ENCODE results near the gene PBX3. TPM values are rescaled to one million over a fixed set of nuclear protein-coding genes. Genes with fewer than 3 reads are reported as not detected.

PBX3 gene
- polyA plus RNA-seq, 1 donor (not counting 4 experiments of a cell fraction or from before 2014, with no cell fraction given) = 26.3 TPM

- Histone ChIP-seq H3K9me1 (ENCODE audit: control insufficient read depth, extremely low read depth, insufficient read depth, low read length) (no peaks in the 10 kb centered on the region), H3K4me3 (ENCODE audit: control insufficient read depth in 2 of 3, extremely low read depth in 1 of 3, insufficient read depth in 2 of 3, low read depth in 1 of 3, low read length in 3 of 3) (no peak overlapping the region), H3K27ac (ENCODE audit: control insufficient read depth, insufficient read depth, low read length) (no peak overlapping the region), H3K4me1 (ENCODE audit: control insufficient read depth, extremely low read depth, insufficient read depth, low read length) (peaks cover 7% of the 10 kb centered on the region), H2AFZ (ENCODE audit: control insufficient read depth, low read length) (no peak overlapping the region), H4K20me1 (ENCODE audit: control insufficient read depth, extremely low read depth, insufficient read depth, low read length) (no peaks in the 10 kb centered on the region), H3K9ac (ENCODE audit: control insufficient read depth, extremely low read depth, insufficient read depth, low read length) (no peak overlapping the region), H3K9me3 (ENCODE audit: control insufficient read depth, low read depth, low read length) (no peaks in the 10 kb centered on the region), H3K4me2 (ENCODE audit: control insufficient read depth, extremely low read depth, insufficient read depth, low read depth, low read length) (no peak overlapping the region), H3K36me3 (ENCODE audit: control insufficient read depth in 2 of 2, extremely low read depth in 1 of 2, insufficient read depth in 2 of 2, low read length in 2 of 2) (no peaks in the 10 kb centered on the region), H3K27me3 (ENCODE audit: control insufficient read depth, extremely low read depth, insufficient read depth, low read length) (no peaks in the 10 kb centered on the region), H3K79me2 (ENCODE audit: control insufficient read depth, insufficient read depth, low read length) (no peaks in the 10 kb centered on the region)
- FAIRE-seq (no peak), DNase-seq (ENCODE audit: low read depth, low spot score) (no peak)
- dilution Hi-C loops (cut with MboI; ENCODE audit: extremely low pct_ligation_motif_present, low sequenced_read_pairs) = no loop called here
- TF ChIP-seq CTCF (optimal IDR thresholded peaks at IDR 0.05 in 1 of 3, IDR thresholded peaks at IDR 0.05 in 1 of 3, conservative IDR thresholded peaks at IDR 0.05 in 1 of 3; ENCODE audit: extremely low read depth in 1 of 3, insufficient read depth in 2 of 3, low read length in 3 of 3) (no peak), EZH2 (IDR thresholded peaks at IDR 0.05; ENCODE audit: low read length) (no peak)
Observed at GRCh38 chr9:125990793-125991220, 243.6 kb downstream of the PBX3 start.

GRCh38 chr9:125991886-125992529 is 244.8 kb downstream of the PBX3 start:
- Histone ChIP-seq H2AFZ (ENCODE audit: control insufficient read depth, low read length) (no peak overlapping the region), H3K27me3 (ENCODE audit: control insufficient read depth, extremely low read depth, insufficient read depth, low read length) (no peaks in the 10 kb centered on the region), H3K9me3 (ENCODE audit: control insufficient read depth, low read depth, low read length) (no peaks in the 10 kb centered on the region), H3K4me1 (ENCODE audit: control insufficient read depth, extremely low read depth, insufficient read depth, low read length) (peaks cover 7% of the 10 kb centered on the region), H3K4me2 (ENCODE audit: control insufficient read depth, extremely low read depth, insufficient read depth, low read depth, low read length) (no peak overlapping the region), H4K20me1 (ENCODE audit: control insufficient read depth, extremely low read depth, insufficient read depth, low read length) (no peaks in the 10 kb centered on the region), H3K27ac (ENCODE audit: control insufficient read depth, insufficient read depth, low read length) (no peak overlapping the region), H3K9me1 (ENCODE audit: control insufficient read depth, extremely low read depth, insufficient read depth, low read length) (no peaks in the 10 kb centered on the region), H3K36me3 (ENCODE audit: control insufficient read depth in 2 of 2, extremely low read depth in 1 of 2, insufficient read depth in 2 of 2, low read length in 2 of 2) (no peaks in the 10 kb centered on the region), H3K79me2 (ENCODE audit: control insufficient read depth, insufficient read depth, low read length) (no peaks in the 10 kb centered on the region), H3K9ac (ENCODE audit: control insufficient read depth, extremely low read depth, insufficient read depth, low read length) (no peak overlapping the region), H3K4me3 (ENCODE audit: control insufficient read depth in 2 of 3, extremely low read depth in 1 of 3, insufficient read depth in 2 of 3, low read depth in 1 of 3, low read length in 3 of 3) (no peak overlapping the region)
- FAIRE-seq (no peak), DNase-seq (ENCODE audit: low read depth, low spot score) (no peak)
- dilution Hi-C loops (cut with MboI; ENCODE audit: extremely low pct_ligation_motif_present, low sequenced_read_pairs) = no loop called here
- no peak for TF ChIP-seq EZH2 (IDR thresholded peaks at IDR 0.05; ENCODE audit: low read length)
- TF ChIP-seq CTCF (optimal IDR thresholded peaks at IDR 0.05 in 1 of 3, IDR thresholded peaks at IDR 0.05 in 1 of 3, conservative IDR thresholded peaks at IDR 0.05 in 1 of 3; ENCODE audit: extremely low read depth in 1 of 3, insufficient read depth in 2 of 3, low read length in 3 of 3) = no peak
